Measurements from ENCODE around the gene COL27A1.
A peak's percentile ranks its signal among the peaks of the same experiment; 100 is the strongest.

COL27A1 gene

GRCh38 chr9:114344188-114344566 is 188.8 kb downstream of the COL27A1 start:
- no peak for DNase-seq

GRCh38 chr9:114344692-114345091 is 189.4 kb downstream of the COL27A1 start:
- DNase-seq, result no peak

GRCh38 chr9:114345493-114346065 is 190.2 kb downstream of the COL27A1 start:
- no peak for DNase-seq

DNA sequence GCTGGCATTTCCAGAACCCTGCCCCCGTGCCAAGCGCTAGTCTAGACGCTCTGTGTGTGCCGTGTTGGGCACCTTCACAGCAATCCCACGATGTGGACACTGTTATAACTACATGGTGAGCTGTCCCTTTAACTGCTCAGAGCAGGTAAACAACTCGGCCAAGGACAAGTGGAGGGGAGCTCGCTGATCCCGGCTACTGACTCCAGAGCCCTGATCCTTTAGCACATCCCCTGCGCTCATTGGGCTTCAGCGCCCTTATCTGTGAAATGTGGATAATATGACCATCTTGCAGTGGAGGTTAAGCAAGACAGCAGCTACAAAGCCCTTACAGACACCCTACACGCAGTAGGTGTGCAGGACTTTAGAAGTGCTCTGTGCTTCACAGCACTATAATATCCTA is 190.8 kb downstream of the COL27A1 start:
- DNase-seq, result no peak

- DNase-seq, result no peak
Measured at GRCh38 chr9:114347675-114348074, 192.3 kb downstream of the COL27A1 start.

DNA sequence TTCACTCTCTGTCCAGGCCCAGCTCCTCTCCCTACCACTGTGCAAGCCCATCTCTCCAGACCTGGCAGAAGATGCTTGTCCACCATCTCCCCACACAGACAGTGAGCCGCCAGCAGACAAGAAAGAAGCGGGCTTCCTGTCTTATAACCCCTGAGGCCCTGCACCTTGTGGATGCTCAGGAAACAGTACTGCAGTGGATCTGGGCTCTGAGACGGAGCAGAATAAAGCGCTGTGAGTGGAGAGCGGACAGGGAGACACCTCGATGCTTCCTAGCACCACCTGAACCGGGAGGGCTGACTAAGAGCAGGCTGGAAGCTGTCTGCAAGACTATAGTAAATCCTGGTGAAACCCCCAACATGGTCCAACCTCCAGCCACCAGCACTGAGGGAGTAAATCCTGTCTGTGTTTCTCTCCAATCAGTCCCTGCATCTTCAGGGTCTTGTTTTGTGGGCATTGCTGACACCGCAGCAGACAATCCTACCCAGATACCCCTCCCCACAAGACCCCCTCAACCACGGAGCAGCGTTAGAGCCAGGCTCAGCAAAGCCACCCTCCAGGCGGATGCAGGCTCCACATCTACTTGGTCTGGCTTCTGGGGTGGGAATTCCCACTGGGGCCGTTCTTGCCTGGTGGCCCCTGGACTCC is 193.0 kb downstream of the COL27A1 start:
- no peak for DNase-seq

- DNase-seq, result peak; percentile 99
Measured at GRCh38 chr9:114348906-114349482, 193.7 kb downstream of the COL27A1 start.

GRCh38 chr9:114349713-114350480 is 194.6 kb downstream of the COL27A1 start:
- no peak for DNase-seq

DNA sequence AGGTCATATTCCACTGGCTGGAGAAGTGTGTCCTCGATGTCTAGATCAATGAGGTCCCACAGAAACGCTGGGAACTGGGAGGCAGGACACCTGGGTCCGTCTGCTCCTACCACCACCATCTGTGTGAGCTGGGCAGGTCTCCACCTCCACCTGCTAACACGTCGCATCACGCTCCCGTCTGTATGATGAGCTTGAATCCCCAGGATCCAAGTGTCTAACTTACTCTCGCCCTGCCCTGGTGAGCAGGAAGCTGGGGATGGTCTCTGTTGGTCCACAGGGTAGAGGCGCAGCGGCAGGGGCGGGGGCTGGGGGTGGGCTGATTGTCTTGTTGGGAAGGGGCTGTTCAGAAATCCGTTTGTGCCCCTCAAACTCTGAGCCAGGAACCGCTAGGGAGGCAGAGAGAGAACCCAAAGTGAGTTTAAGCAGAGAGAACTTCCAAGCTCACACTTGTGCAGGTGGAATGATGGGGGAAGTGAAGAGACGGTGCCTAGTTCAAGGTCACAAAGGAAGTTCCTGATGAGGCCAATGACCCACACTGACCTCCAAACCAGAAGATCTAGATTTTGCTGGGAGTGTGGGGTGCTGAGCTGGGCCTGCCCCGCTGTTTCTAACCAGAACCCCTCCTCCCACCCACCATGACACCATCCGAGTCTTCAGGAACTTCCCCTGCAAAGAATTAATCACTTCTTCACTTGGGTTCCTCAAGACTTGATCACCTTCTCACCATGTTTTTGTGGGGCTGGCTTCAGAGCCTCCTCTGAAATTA is 195.5 kb downstream of the COL27A1 start:
- no peak for DNase-seq

GRCh38 chr9:114351932-114352331 is 196.6 kb downstream of the COL27A1 start:
- no peak for DNase-seq

- DNase-seq, result no peak
Measured at GRCh38 chr9:114355821-114356220, 200.5 kb downstream of the COL27A1 start.

GRCh38 chr9:114356792-114357191 is 201.5 kb downstream of the COL27A1 start:
- no peak for DNase-seq

DNA sequence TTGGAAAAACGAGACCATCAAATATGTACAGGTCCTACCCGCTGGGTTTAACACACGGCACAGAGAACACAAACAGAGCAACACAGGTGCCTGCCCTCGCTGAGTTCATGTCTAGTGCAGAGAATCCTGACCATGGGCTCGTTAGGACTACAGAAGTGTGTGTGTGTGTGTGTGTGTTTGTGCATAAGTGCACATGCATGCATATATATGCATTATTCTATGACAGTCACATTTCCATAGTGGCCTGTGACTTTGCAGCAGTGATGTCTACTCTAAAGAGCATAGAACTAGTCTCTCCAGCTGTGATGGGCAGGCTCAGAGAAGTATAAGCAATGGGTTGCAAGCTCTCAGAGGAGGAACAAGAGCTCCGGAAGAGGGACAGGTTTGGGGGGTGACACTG is 202.0 kb downstream of the COL27A1 start:
- DNase-seq, result no peak

GRCh38 chr9:114357911-114358328 is 202.6 kb downstream of the COL27A1 start:
- no peak for DNase-seq

DNA sequence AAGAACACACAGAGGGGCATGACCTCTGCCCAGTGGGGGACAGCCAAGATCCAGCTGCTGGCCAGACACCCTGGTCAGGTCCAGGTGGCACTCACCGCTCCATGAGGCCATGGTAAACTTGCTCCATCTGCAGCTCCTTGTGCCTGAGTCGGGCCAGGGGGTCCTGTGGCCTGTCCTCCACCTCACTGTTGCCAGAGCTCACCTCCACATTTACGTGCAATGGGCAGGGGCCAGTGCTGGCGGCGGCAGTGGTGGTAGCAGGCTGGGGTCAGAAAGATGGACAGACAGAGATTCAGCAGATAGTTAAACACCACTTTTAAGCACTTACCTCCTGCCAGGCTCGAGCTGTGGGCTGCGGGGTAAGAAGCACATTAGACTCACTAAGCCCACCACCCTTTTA is 204.5 kb downstream of the COL27A1 start:
- no peak for DNase-seq

- DNase-seq, result no peak
Measured at GRCh38 chr9:114361542-114361941, 206.2 kb downstream of the COL27A1 start.

All from fibroblast of skin of scalp (primary cell).